ENCODE data around the gene SLC11A2. TPM values are rescaled to one million over a fixed set of nuclear protein-coding genes. Genes with fewer than 3 reads are reported as not detected.

SLC11A2 gene
- total RNA-seq, 1 donor from 2014 or later: 42.6 TPM

DNA sequence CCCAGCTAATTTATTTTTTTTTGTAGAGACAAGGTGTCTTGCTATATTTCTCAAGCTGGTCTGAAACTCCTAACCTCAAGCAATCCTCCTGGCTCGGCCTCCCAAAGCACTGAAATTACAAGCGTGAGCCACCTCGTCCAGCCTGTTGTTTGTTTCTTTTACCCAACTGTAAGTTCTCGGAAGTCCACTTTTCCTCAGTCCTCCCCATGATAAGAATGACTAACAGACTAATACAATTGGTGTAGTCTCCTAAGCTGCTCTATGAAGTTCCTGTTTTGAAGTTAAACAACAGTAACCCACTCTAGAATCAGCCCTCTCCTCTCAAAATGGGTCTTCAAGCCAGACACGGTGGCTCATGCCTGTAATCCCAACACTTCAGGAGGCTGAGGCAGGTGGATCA, 37.3 kb downstream of the SLC11A2 start:
- DNase-seq (ENCODE audit: extremely low spot score, unreplicated experiment): no peak
- H3K4me3 Mint-ChIP-seq (ENCODE audit: unreplicated experiment): no peak overlapping the region
- no peak for TF ChIP-seq CTCF (IDR thresholded peaks at IDR 0.05)
- no peak overlapping the region for H3K27ac Mint-ChIP-seq (ENCODE audit: unreplicated experiment)
- peaks cover 26% of the 10 kb centered on the region for H3K4me1 Mint-ChIP-seq (ENCODE audit: unreplicated experiment)
- H3K36me3 Mint-ChIP-seq (ENCODE audit: unreplicated experiment): peaks cover 28% of the 10 kb centered on the region
- no peaks in the 10 kb centered on the region for H3K27me3 Mint-ChIP-seq (ENCODE audit: unreplicated experiment)
- no peaks in the 10 kb centered on the region for H3K9me3 Mint-ChIP-seq (ENCODE audit: unreplicated experiment)

DNA sequence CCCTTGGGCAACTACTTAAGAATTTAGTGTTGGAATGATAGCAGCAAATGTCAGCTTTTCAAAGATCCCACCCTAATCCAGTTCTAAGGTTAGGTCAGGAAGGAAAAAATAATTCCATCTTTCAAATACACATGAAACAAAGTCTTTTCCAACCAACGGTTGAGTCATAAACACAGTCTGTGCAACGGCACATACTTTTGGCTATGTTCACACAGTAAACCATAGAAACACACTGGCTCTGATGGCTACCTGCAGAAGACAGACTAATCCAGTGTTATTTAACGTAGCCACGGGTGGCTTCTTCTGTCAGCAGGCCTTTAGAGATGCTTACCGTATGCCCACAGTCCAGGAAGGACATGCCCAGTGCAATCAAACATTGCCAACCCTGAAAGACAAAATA, 38.1 kb downstream of the SLC11A2 start:
- Mint-ChIP-seq H3K4me3 (ENCODE audit: unreplicated experiment) (no peak overlapping the region), H3K27me3 (ENCODE audit: unreplicated experiment) (no peaks in the 10 kb centered on the region), H3K27ac (ENCODE audit: unreplicated experiment) (no peak overlapping the region), H3K9me3 (ENCODE audit: unreplicated experiment) (no peaks in the 10 kb centered on the region), H3K4me1 (ENCODE audit: unreplicated experiment) (peaks cover 26% of the 10 kb centered on the region), H3K36me3 (ENCODE audit: unreplicated experiment) (peaks cover 28% of the 10 kb centered on the region)
- no peak for TF ChIP-seq CTCF (IDR thresholded peaks at IDR 0.05)
- DNase-seq (ENCODE audit: extremely low spot score, unreplicated experiment): no peak

- H3K27ac Mint-ChIP-seq (ENCODE audit: unreplicated experiment): peak overlapping the region; percentile 90
- DNase-seq (ENCODE audit: extremely low spot score, unreplicated experiment): peak; percentile 46
Measured at GRCh38 chr12:50986966-50987737, 39.0 kb downstream of the SLC11A2 start.

DNA sequence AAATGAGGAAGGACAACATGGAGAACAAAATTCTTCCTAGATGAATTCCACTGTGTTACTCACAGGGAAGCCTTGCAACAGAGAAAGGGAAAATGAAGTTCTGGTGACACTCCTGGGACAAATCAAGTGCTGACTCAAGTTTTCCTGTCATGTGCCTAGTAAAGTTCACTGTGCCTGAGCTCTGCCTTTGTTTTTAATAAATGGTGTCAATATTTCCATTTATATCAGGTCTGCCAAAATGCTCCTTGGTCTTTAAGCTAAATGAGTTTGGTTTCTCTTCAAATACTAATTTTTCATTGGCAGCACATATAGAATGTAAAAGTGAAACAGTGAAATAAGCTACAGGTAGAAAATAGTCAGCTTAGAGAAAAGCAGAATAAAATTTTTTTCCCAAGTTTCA, 40.9 kb downstream of the SLC11A2 start:
- Mint-ChIP-seq H3K36me3 (ENCODE audit: unreplicated experiment) (peaks cover 9% of the 10 kb centered on the region), H3K27me3 (ENCODE audit: unreplicated experiment) (no peaks in the 10 kb centered on the region), H3K4me1 (ENCODE audit: unreplicated experiment) (peaks cover 26% of the 10 kb centered on the region), H3K27ac (ENCODE audit: unreplicated experiment) (peak overlapping the region; percentile 90), H3K9me3 (ENCODE audit: unreplicated experiment) (no peaks in the 10 kb centered on the region), H3K4me3 (ENCODE audit: unreplicated experiment) (peak overlapping the region; percentile 35)
- TF ChIP-seq CTCF (IDR thresholded peaks at IDR 0.05): no peak
- peak; percentile 13 for DNase-seq (ENCODE audit: extremely low spot score, unreplicated experiment)

More at GRCh38 chr12:50986966-50987737, 39.0 kb downstream of the SLC11A2 start:
- H3K36me3 Mint-ChIP-seq (ENCODE audit: unreplicated experiment): peaks cover 23% of the 10 kb centered on the region
- no peak overlapping the region for H3K4me3 Mint-ChIP-seq (ENCODE audit: unreplicated experiment)
- peak; percentile 78 for TF ChIP-seq CTCF (IDR thresholded peaks at IDR 0.05)
- peaks cover 26% of the 10 kb centered on the region for H3K4me1 Mint-ChIP-seq (ENCODE audit: unreplicated experiment)
- H3K27me3 Mint-ChIP-seq (ENCODE audit: unreplicated experiment): no peaks in the 10 kb centered on the region
- no peaks in the 10 kb centered on the region for H3K9me3 Mint-ChIP-seq (ENCODE audit: unreplicated experiment)

DNA sequence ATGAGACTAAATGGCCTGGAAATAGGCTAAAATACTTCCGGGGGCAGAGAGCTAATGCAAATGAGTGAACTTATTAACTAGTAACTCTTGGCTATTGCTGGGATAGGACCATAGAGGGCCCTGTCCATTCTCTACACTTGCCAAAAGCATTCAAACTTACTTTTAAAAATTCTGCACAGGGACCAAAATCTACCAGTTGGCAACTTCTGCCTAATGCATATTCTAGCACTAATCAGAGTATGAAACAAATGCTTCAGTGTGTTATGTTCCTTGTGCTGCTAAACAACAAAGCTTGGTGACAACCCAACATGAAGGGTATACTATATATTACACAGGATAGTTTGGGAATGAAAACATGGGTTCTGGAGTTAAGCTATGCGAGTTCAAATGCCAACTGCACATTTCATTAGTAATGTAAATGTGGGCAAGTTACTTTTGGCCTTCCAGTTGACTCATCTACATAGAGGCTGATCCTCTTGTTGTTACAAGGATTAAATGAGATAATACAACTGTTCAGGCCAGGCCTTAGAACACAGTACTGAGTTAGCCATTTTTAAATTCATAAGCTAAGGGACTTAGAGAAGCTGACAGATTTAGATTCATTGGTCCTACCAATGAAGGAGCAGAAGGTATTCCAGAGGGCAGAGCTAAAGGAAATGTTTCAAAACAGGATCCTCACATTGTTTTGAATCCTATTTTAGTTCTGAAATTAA, 41.4 kb downstream of the SLC11A2 start:
- no peak for TF ChIP-seq CTCF (IDR thresholded peaks at IDR 0.05)
- Mint-ChIP-seq H3K4me1 (ENCODE audit: unreplicated experiment) (peaks cover 26% of the 10 kb centered on the region), H3K27me3 (ENCODE audit: unreplicated experiment) (no peaks in the 10 kb centered on the region), H3K4me3 (ENCODE audit: unreplicated experiment) (peak overlapping the region; percentile 35), H3K27ac (ENCODE audit: unreplicated experiment) (peak overlapping the region; percentile 90), H3K36me3 (ENCODE audit: unreplicated experiment) (peaks cover 6% of the 10 kb centered on the region), H3K9me3 (ENCODE audit: unreplicated experiment) (no peaks in the 10 kb centered on the region)
- DNase-seq (ENCODE audit: extremely low spot score, unreplicated experiment): no peak

All from osteocyte (in vitro differentiated cells).